ENCODE measurements around the gene PWP2.
"Not testable (repeated sequence)": the region's sequence is repeated elsewhere in the genome, so short reads cannot be mapped to it uniquely, and the experiment has no call there.

Gene PWP2

GRCh38 chr21:44107026-44107501 is at the start of gene PWP2:
TSS of gene PWP2 (plus strand) at chr21:44107399. CDS start at chr21:44107417, 18 bp downstream.
- not testable (repeated sequence) for DNase-seq

GRCh38 chr21:44057960-44058651 is 49.1 kb upstream of the PWP2 start:
- TF ChIP-seq GATA1 (IDR thresholded peaks at IDR 0.05; ENCODE audit: low read depth, low read length) (no peak), POLR2A (IDR thresholded peaks at IDR 0.05; ENCODE audit: low read length) (no peak)
- no peak for DNase-seq

- no peak for DNase-seq
- TF ChIP-seq POLR2A (IDR thresholded peaks at IDR 0.05; ENCODE audit: low read length), result no peak
Observed at GRCh38 chr21:44058652-44058964, 48.6 kb upstream of the PWP2 start.

GRCh38 chr21:44058981-44059380 is 48.2 kb upstream of the PWP2 start:
- no peak for TF ChIP-seq GATA1 (IDR thresholded peaks at IDR 0.05; ENCODE audit: low read depth, low read length)
- TF ChIP-seq POLR2A (IDR thresholded peaks at IDR 0.05; ENCODE audit: low read length), result no peak

GRCh38 chr21:44059710-44060109 is 47.5 kb upstream of the PWP2 start:
- TF ChIP-seq POLR2A (IDR thresholded peaks at IDR 0.05; ENCODE audit: low read length) (no peak), GATA1 (IDR thresholded peaks at IDR 0.05; ENCODE audit: low read depth, low read length) (no peak)
- no peak for DNase-seq

More at GRCh38 chr21:44058981-44059380, 48.2 kb upstream of the PWP2 start:
- no peak for DNase-seq

GRCh38 chr21:44062380-44062779 is 44.8 kb upstream of the PWP2 start:
- TF ChIP-seq GATA1 (IDR thresholded peaks at IDR 0.05; ENCODE audit: low read depth, low read length) (no peak), POLR2A (IDR thresholded peaks at IDR 0.05; ENCODE audit: low read length) (no peak)
- DNase-seq, result no peak

GRCh38 chr21:44063151-44063912 is 43.9 kb upstream of the PWP2 start:
- no peak for DNase-seq
- TF ChIP-seq GATA1 (IDR thresholded peaks at IDR 0.05; ENCODE audit: low read depth, low read length) (no peak), POLR2A (IDR thresholded peaks at IDR 0.05; ENCODE audit: low read length) (no peak)

GRCh38 chr21:44064852-44065403 is 42.3 kb upstream of the PWP2 start:
- DNase-seq, result no peak

GRCh38 chr21:44065428-44065827 is 41.8 kb upstream of the PWP2 start:
- no peak for TF ChIP-seq GATA1 (IDR thresholded peaks at IDR 0.05; ENCODE audit: low read depth, low read length)
- no peak for DNase-seq

More at GRCh38 chr21:44064852-44065403, 42.3 kb upstream of the PWP2 start:
- TF ChIP-seq POLR2A (IDR thresholded peaks at IDR 0.05; ENCODE audit: low read length) (no peak), GATA1 (IDR thresholded peaks at IDR 0.05; ENCODE audit: low read depth, low read length) (no peak)

GRCh38 chr21:44066116-44066515 is 41.1 kb upstream of the PWP2 start:
- TF ChIP-seq GATA1 (IDR thresholded peaks at IDR 0.05; ENCODE audit: low read depth, low read length) (no peak), POLR2A (IDR thresholded peaks at IDR 0.05; ENCODE audit: low read length) (no peak)
- DNase-seq, result no peak

- DNase-seq, result no peak
- TF ChIP-seq POLR2A (IDR thresholded peaks at IDR 0.05; ENCODE audit: low read length), result no peak
- TF ChIP-seq GATA1 (IDR thresholded peaks at IDR 0.05; ENCODE audit: low read depth, low read length), result no peak
Observed at GRCh38 chr21:44067011-44067839, 40.0 kb upstream of the PWP2 start.

- no peak for DNase-seq
- TF ChIP-seq GATA1 (IDR thresholded peaks at IDR 0.05; ENCODE audit: low read depth, low read length), result no peak
- TF ChIP-seq POLR2A (IDR thresholded peaks at IDR 0.05; ENCODE audit: low read length), result no peak
Observed at GRCh38 chr21:44070391-44070790, 36.8 kb upstream of the PWP2 start.

- no peak for TF ChIP-seq GATA1 (IDR thresholded peaks at IDR 0.05; ENCODE audit: low read depth, low read length)
- TF ChIP-seq POLR2A (IDR thresholded peaks at IDR 0.05; ENCODE audit: low read length), result no peak
- no peak for DNase-seq
Observed at GRCh38 chr21:44071359-44072104, 35.7 kb upstream of the PWP2 start.

All from erythroblast (primary cell).